DND-41 (cell line): ENCODE results near the gene DCTPP1.
"Not testable (repeated sequence)": the region's sequence is repeated elsewhere in the genome, so short reads cannot be mapped to it uniquely, and the experiment has no call there.

ENCODE experiments used
- ATAC-seq: fragments of 200-7000 bp; cut with Tn5 transposase; 3 replicates; pipeline ENCODE4 v1.9.1; 2021; ENCODE audit warnings: low read depth; ENCODE audit not compliant: insufficient read depth
- DNase-seq: peaks from one replicate; pipeline ENCODE4 v3.0.0-alpha.2; 2020
- H2AFZ ChIP-seq: 2 replicates; pipeline ENCODE4 v1.6.0; 2012; ENCODE audit warnings: low read depth, low read length
- H3K27ac ChIP-seq: 2 replicates; pipeline ENCODE4 v1.5.1; 2012; ENCODE audit warnings: low read length, inconsistent platforms
- H3K27me3 ChIP-seq: fragments of 200-600 bp; sonication (generic); 2 replicates; pipeline ENCODE4 v1.6.0; 2012; ENCODE audit warnings: low read length, mild to moderate bottlenecking, inconsistent platforms; ENCODE audit not compliant: insufficient read depth, poor library complexity
- H3K36me3 ChIP-seq: 2 replicates; pipeline ENCODE4 v1.5.1; 2012; ENCODE audit warnings: low read length, inconsistent platforms; ENCODE audit not compliant: insufficient read depth
- H3K4me1 ChIP-seq: 2 replicates; pipeline ENCODE4 v1.5.1; 2012; ENCODE audit warnings: mild to moderate bottlenecking, low read length; ENCODE audit not compliant: insufficient read depth
- H3K4me2 ChIP-seq: 2 replicates; pipeline ENCODE4 v1.6.0; 2012; ENCODE audit warnings: mild to moderate bottlenecking, moderate library complexity, low read length, inconsistent platforms; ENCODE audit not compliant: insufficient read depth
- H3K4me3 ChIP-seq, 2 experiments: fragments of 200-600 bp in 1 of 2; shearing (Covaris generic) in 1 of 2; 2 replicates each; pipeline ENCODE4 v1.5.1; 2012 to 2016; ENCODE audit warnings: inconsistent platforms in 2 of 2, low read length in 2 of 2, mild to moderate bottlenecking in 2 of 2, low read depth in 1 of 2, moderate library complexity in 1 of 2
- H3K79me2 ChIP-seq: 2 replicates; pipeline ENCODE4 v1.6.0; 2012; ENCODE audit warnings: low read length, inconsistent platforms; ENCODE audit not compliant: insufficient read depth
- H3K9ac ChIP-seq: 2 replicates; pipeline ENCODE4 v1.6.0; 2012; ENCODE audit warnings: low read depth, mild to moderate bottlenecking, inconsistent platforms, low read length, moderate library complexity
- H3K9me3 ChIP-seq: 2 replicates; pipeline ENCODE4 v1.5.1; 2012; ENCODE audit warnings: low read length, moderate library complexity, mild to moderate bottlenecking, inconsistent platforms; ENCODE audit not compliant: insufficient read depth, severe bottlenecking
- H4K20me1 ChIP-seq: 2 replicates; pipeline ENCODE4 v1.6.0; 2012; ENCODE audit warnings: low read length; ENCODE audit not compliant: insufficient read depth
- CTCF ChIP-seq: IDR thresholded peaks from 2 replicates; pipeline ENCODE4 v1.5.1; 2012; ENCODE audit warnings: borderline replicate concordance, low read length, moderate library complexity, mild to moderate bottlenecking; ENCODE audit not compliant: poor library complexity, severe bottlenecking; ENCODE audit errors: extremely low read depth
- EZH2 ChIP-seq: IDR thresholded peaks from 3 replicates; pipeline ENCODE4 v1.6.1; 2012; ENCODE audit warnings: borderline replicate concordance, low read depth, mild to moderate bottlenecking, moderate library complexity, low read length, inconsistent platforms; ENCODE audit not compliant: severe bottlenecking

Gene DCTPP1

GRCh38 chr16:30429678-30430427 lies at the start of gene DCTPP1:
Gene DCTPP1 (minus strand): TSS chr16:30430030. CDS start chr16:30429980, 50 bp downstream.
- Histone ChIP-seq H3K4me2 (peak within 1 kb of the TSS; percentile 88), H4K20me1 (peaks cover 10% of the 10 kb centered on the region; the same call in 1 of the 2 replicates), H3K9me3 (no peaks in the 10 kb centered on the region), H2AFZ (peak within 1 kb of the TSS; percentile 89), H3K27ac (peak within 1 kb of the TSS; percentile 74), H3K79me2 (peaks cover 43% of the 10 kb centered on the region), H3K4me1 (peaks cover 33% of the 10 kb centered on the region), H3K36me3 (peaks cover 30% of the 10 kb centered on the region), H3K4me3 (peak within 1 kb of the TSS; percentile 56 to 80), H3K27me3 (no peaks in the 10 kb centered on the region), H3K9ac (peak within 1 kb of the TSS; percentile 80)
- ATAC-seq = peak; percentile 98
- TF ChIP-seq EZH2 = no peak
- TF ChIP-seq CTCF = peak; percentile 89
- peak; percentile 99 for DNase-seq

GRCh38 chr16:30478766-30479478 lies 49.1 kb upstream of the DCTPP1 start:
- no peak for TF ChIP-seq EZH2
- ATAC-seq (no peak), DNase-seq (no peak)
- Histone ChIP-seq H4K20me1 (no peaks in the 10 kb centered on the region), H2AFZ (no peak overlapping the region), H3K4me2 (no peak overlapping the region), H3K27me3 (no peaks in the 10 kb centered on the region), H3K27ac (no peak overlapping the region), H3K4me1 (peaks cover 4% of the 10 kb centered on the region), H3K9me3 (no peaks in the 10 kb centered on the region), H3K79me2 (no peaks in the 10 kb centered on the region), H3K36me3 (no peaks in the 10 kb centered on the region), H3K9ac (no peak overlapping the region), H3K4me3 (no peak overlapping the region)

DNA sequence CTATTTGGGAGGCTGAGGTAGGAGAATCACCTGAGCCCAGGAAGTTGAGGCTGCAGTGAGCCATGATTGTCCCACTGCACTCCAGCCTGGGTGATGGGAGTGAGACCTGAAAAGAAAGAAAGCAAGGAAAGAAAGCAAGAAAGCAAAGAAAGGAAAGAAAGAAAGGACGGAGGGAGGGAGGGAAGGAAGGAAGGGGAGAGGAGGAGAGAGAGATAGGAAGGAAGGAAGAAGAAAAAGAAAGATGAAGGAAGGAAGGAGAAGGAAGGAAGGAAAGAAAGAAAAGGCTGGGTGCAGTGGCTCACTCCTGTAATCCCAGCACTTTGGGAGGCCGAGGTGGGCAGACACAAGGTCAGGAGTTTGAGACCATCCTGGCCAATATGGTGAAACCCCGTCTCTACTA lies 47.9 kb upstream of the DCTPP1 start:
- H3K27me3 ChIP-seq, ATAC-seq, DNase-seq, H4K20me1 ChIP-seq, H3K36me3 ChIP-seq, H3K4me2 ChIP-seq, H3K9ac ChIP-seq, H3K4me3 ChIP-seq, H2AFZ ChIP-seq, H3K9me3 ChIP-seq, H3K27ac ChIP-seq, H3K79me2 ChIP-seq: not testable (repeated sequence)
- H3K4me1 ChIP-seq = peaks cover 15% of the 10 kb centered on the region

- DNase-seq (no peak), ATAC-seq (no peak)
- no peak overlapping the region for H3K27ac ChIP-seq
- no peaks in the 10 kb centered on the region for H3K79me2 ChIP-seq
- H3K4me2 ChIP-seq = no peak overlapping the region
- no peaks in the 10 kb centered on the region for H3K36me3 ChIP-seq
- no peak overlapping the region for H3K4me3 ChIP-seq
- no peak overlapping the region for H2AFZ ChIP-seq
- no peaks in the 10 kb centered on the region for H3K27me3 ChIP-seq
- H3K9me3 ChIP-seq = no peaks in the 10 kb centered on the region
- TF ChIP-seq EZH2 (no peak), CTCF (no peak)
- H3K4me1 ChIP-seq = peaks cover 23% of the 10 kb centered on the region
- no peaks in the 10 kb centered on the region for H4K20me1 ChIP-seq
- no peak overlapping the region for H3K9ac ChIP-seq
Observed at GRCh38 chr16:30476991-30477390, 47.2 kb upstream of the DCTPP1 start.
